ENCODE results near the gene NDEL1. TPM values are rescaled to one million over a fixed set of nuclear protein-coding genes. Genes with fewer than 3 reads are reported as not detected.

Gene NDEL1
- total RNA-seq, 1 donor from 2014 or later = 34.1 TPM

DNA sequence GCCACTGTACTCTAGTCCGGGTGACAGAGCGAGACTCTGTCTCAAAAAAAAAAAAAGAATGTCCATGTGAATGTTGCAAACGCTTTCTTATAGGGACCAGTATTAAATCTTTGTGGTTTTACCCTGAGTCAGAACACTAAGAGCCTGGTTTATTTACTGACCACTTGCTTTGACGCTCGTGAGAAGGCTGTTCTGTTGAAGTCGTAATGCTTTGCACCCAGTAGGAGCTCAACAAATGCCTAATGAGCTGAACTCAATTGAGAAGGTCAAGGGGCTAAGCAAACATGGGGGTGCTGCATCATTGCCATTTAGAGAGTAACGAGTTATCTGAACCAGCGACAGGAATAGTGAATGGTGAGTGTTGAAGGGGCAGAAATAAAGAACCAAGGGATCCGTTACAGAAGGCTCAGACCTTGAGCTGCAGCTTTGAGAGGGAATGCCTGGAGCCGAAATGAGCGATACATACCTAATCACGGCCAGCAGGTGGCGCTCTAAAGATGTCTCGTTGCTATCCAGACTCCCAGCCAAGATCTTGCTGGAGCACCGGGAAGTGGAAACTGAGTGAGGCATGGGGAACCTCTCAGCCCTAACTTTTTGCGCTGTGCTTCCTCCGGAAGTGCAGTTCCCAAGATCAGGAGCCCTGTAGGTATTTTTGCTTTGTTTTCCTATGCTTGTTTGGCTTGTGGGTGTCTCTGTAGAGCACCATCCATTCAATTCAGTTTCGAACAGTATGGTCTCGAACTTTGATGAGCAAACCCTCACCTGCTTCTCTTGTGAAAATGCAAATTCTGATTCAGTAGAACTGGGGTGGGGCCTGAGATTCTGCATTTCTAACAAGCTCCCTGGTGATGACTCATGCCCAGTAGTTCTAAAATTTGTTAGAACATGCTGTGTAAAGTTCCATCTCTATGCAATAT lies 25.5 kb upstream of the NDEL1 start:
- Mint-ChIP-seq H3K4me1 (peaks cover 13% of the 10 kb centered on the region), H3K27me3 (ENCODE audit: low read depth) (peaks cover 25% of the 10 kb centered on the region), H3K4me3 (no peak overlapping the region), H3K9me3 (no peaks in the 10 kb centered on the region), H3K27ac (ENCODE audit: unreplicated experiment) (no peak overlapping the region), H3K36me3 (ENCODE audit: low read depth) (no peaks in the 10 kb centered on the region)
- peak; percentile 98 for DNase-seq (ENCODE audit: low read depth, low spot score)
- TF ChIP-seq, protein P1, sequence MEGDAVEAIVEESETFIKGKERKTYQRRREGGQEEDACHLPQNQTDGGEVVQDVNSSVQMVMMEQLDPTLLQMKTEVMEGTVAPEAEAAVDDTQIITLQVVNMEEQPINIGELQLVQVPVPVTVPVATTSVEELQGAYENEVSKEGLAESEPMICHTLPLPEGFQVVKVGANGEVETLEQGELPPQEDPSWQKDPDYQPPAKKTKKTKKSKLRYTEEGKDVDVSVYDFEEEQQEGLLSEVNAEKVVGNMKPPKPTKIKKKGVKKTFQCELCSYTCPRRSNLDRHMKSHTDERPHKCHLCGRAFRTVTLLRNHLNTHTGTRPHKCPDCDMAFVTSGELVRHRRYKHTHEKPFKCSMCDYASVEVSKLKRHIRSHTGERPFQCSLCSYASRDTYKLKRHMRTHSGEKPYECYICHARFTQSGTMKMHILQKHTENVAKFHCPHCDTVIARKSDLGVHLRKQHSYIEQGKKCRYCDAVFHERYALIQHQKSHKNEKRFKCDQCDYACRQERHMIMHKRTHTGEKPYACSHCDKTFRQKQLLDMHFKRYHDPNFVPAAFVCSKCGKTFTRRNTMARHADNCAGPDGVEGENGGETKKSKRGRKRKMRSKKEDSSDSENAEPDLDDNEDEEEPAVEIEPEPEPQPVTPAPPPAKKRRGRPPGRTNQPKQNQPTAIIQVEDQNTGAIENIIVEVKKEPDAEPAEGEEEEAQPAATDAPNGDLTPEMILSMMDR (conservative IDR thresholded peaks at IDR 0.05) = peak; percentile 94

DNA sequence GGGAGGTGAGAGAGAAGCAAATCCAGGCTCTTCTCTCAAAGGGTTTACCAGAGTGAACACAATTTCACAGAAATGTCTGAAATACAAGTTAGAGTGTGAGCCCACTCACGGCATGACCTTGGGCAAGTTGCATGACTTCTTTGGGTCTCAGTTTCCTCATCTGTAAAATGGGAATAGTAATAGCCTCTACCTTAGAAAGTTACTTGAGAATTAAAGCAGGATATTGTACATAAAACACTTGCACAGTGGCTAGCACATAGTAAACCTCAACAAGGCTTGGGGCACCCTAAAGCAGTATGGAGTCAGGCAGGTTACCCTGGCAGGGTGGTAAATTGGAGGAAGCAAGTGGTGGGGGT lies 24.8 kb upstream of the NDEL1 start:
- H3K9me3 Mint-ChIP-seq = no peaks in the 10 kb centered on the region
- no peak for DNase-seq (ENCODE audit: low read depth, low spot score)
- TF ChIP-seq, protein P1 (conservative IDR thresholded peaks at IDR 0.05) = no peak
- no peak overlapping the region for H3K27ac Mint-ChIP-seq (ENCODE audit: unreplicated experiment)
- no peak overlapping the region for H3K4me3 Mint-ChIP-seq
- H3K27me3 Mint-ChIP-seq (ENCODE audit: low read depth) = peaks cover 27% of the 10 kb centered on the region
- no peaks in the 10 kb centered on the region for H3K36me3 Mint-ChIP-seq (ENCODE audit: low read depth)
- peaks cover 13% of the 10 kb centered on the region for H3K4me1 Mint-ChIP-seq

DNA sequence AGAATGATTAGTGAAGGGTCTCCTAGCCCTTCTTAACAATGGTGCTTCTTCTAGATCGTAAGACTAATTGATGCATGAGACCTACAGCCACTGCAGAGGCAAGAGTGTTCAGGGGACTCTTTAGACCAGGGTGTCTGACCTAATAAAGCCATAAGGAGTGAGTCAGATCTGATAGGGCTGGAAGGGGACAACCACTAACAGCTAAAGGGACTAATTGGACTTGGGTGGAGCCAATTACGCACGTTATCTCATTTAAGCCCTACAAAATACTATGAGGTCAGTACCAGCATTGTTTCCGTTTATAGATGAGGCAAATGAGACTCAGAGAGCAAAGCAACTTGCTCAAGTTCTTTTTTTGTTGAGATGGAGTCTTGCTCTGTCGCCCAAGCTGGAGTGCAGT lies 23.6 kb upstream of the NDEL1 start:
- Mint-ChIP-seq H3K27me3 (ENCODE audit: low read depth) (peaks cover 39% of the 10 kb centered on the region), H3K36me3 (ENCODE audit: low read depth) (no peaks in the 10 kb centered on the region), H3K4me1 (peaks cover 13% of the 10 kb centered on the region), H3K27ac (ENCODE audit: unreplicated experiment) (no peak overlapping the region), H3K9me3 (no peaks in the 10 kb centered on the region), H3K4me3 (no peak overlapping the region)
- DNase-seq (ENCODE audit: low read depth, low spot score) = no peak
- TF ChIP-seq, protein P1 (conservative IDR thresholded peaks at IDR 0.05) = no peak

DNA sequence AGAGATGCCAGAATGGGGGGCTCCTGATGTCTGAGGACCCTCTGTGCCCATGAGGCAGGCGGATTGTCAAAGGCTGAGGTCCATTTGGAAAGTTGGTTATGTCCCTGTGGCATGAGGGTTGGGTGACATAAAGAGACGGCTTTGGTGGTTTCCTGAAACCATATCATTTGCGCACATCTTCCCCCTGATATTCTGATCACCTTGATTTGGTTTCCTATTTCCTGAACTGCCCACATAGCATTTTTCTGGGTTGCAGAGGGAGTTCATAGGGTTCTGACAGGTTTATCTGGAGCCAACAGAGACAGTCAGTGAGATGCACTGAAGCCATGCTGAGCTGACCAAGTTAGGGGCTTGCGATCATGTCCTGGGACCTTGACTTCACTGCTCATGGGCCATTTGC lies 22.4 kb upstream of the NDEL1 start:
- H3K36me3 Mint-ChIP-seq (ENCODE audit: low read depth) = no peaks in the 10 kb centered on the region
- H3K4me1 Mint-ChIP-seq = peaks cover 10% of the 10 kb centered on the region
- TF ChIP-seq, protein P1 (conservative IDR thresholded peaks at IDR 0.05) = no peak
- no peak overlapping the region for H3K27ac Mint-ChIP-seq (ENCODE audit: unreplicated experiment)
- DNase-seq (ENCODE audit: low read depth, low spot score) = no peak
- H3K4me3 Mint-ChIP-seq = no peak overlapping the region
- H3K27me3 Mint-ChIP-seq (ENCODE audit: low read depth) = peaks cover 51% of the 10 kb centered on the region
- H3K9me3 Mint-ChIP-seq = no peaks in the 10 kb centered on the region

GRCh38 chr17:8413938-8414337 lies 21.7 kb upstream of the NDEL1 start:
- H3K27ac Mint-ChIP-seq (ENCODE audit: unreplicated experiment) = no peak overlapping the region
- H3K9me3 Mint-ChIP-seq = no peaks in the 10 kb centered on the region
- peaks cover 56% of the 10 kb centered on the region for H3K27me3 Mint-ChIP-seq (ENCODE audit: low read depth)
- H3K4me1 Mint-ChIP-seq = peaks cover 6% of the 10 kb centered on the region
- no peak for DNase-seq (ENCODE audit: low read depth, low spot score)
- no peak overlapping the region for H3K4me3 Mint-ChIP-seq
- no peaks in the 10 kb centered on the region for H3K36me3 Mint-ChIP-seq (ENCODE audit: low read depth)
- TF ChIP-seq, protein P1 (conservative IDR thresholded peaks at IDR 0.05) = no peak

Data from neural crest cell (in vitro differentiated cells).